Thyroid gland (tissue), 4 donors: ENCODE measurements around the gene CCDC178. TPM values are rescaled to one million over a fixed set of nuclear protein-coding genes. Genes with fewer than 3 reads are reported as not detected.

Experiments
- DNase-seq, 2 donors: peaks; one replicate each; pipeline ENCODE4 v3.0.0-alpha.2; 2019
- H3K27ac ChIP-seq, 3 donors: fragments of 200-600 bp; sonication (generic); 1 replicate in 2 of 3; 2 replicates in 1 of 3; pipeline ENCODE4 v1.5.1; 2016 to 2019; ENCODE audit warnings: mild to moderate bottlenecking in 1 of 3, moderate library complexity in 1 of 3
- H3K27me3 ChIP-seq: fragments of 200-600 bp; sonication (generic); one replicate; pipeline ENCODE4 v1.5.1; 2019
- H3K36me3 ChIP-seq, 2 donors: fragments of 200-600 bp; sonication (generic); one replicate each; pipeline ENCODE4 v1.5.1; 2016 to 2019
- H3K4me1 ChIP-seq, 2 donors: fragments of 200-600 bp; sonication (generic); one replicate each; pipeline ENCODE4 v1.5.1; 2017 to 2019
- H3K4me3 ChIP-seq, 3 donors: fragments of 200-600 bp; sonication (generic); replicated peaks in 1 of 3; 1 replicate in 2 of 3; 2 replicates in 1 of 3; pipeline ENCODE4 v1.5.1; 2016; ENCODE audit warnings: mild to moderate bottlenecking in 1 of 3
- H3K9me3 ChIP-seq: fragments of 200-600 bp; sonication (generic); one replicate; pipeline ENCODE4 v1.5.1; 2017
- CTCF ChIP-seq, 6 experiments: fragments of 200-600 bp in 3 of 6; fragments of 450-650 bp in 3 of 6; sonication (generic) in 3 of 6; IDR thresholded peaks; one replicate each; pipeline ENCODE4 v1.5.1; 2016 to 2019; ENCODE audit warnings: antibody characterized with exemption in 6 of 6, mild to moderate bottlenecking in 2 of 6, inconsistent platforms in 1 of 6, moderate library complexity in 1 of 6
- POLR2A ChIP-seq, 2 donors: fragments of 450-650 bp; IDR thresholded peaks; one replicate each; pipeline ENCODE4 v1.6.1; 2017; ENCODE audit warnings: antibody characterized with exemption in 2 of 2, mild to moderate bottlenecking in 2 of 2, moderate library complexity in 1 of 2
- WGBS, 2 donors: methylation state at CpG; one replicate each; pipeline ENCODE4 v1.1.5; 2017; 5-methylcytosine and 5-hydroxymethylcytosine counted together
- intact Hi-C: fragments of 100-400 bp; cut with DNase I; formaldehyde crosslinking; loops from one replicate; pipeline ENCODE4 v1.15.1; 2023
- total RNA-seq, 4 donors: library from RNA; depleted of rRNA; stranded (reverse); fragments of >200 nt; gene quantifications; one replicate each; pipeline ENCODE4 v1.2.3, GENCODE V29; 2016

Gene CCDC178
- total RNA-seq, 4 donors from 2014 or later: 1.4 to 3.1 (median 1.7) TPM; not detected in 1

- no peak for TF ChIP-seq CTCF (IDR thresholded peaks at IDR 0.05)
- TF ChIP-seq POLR2A (IDR thresholded peaks at IDR 0.05): no peak
- no peaks in the 10 kb centered on the region for H3K27me3 ChIP-seq
- intact Hi-C loops: no loop called here
- no peaks in the 10 kb centered on the region for H3K4me1 ChIP-seq
- DNase-seq: no peak
- H3K4me3 ChIP-seq: no peak overlapping the region
- no peaks in the 10 kb centered on the region for H3K9me3 ChIP-seq
- H3K27ac ChIP-seq: no peak overlapping the region
- WGBS, 2 donors: 77 to 92% methylated on average over 1 of the region's 1 CpG
- no peaks in the 10 kb centered on the region for H3K36me3 ChIP-seq
Observed at GRCh38 chr18:33307520-33307919, 133.0 kb downstream of the CCDC178 start.

GRCh38 chr18:33304277-33304676 lies 136.2 kb downstream of the CCDC178 start:
- Histone ChIP-seq H3K27me3 (no peaks in the 10 kb centered on the region), H3K4me3 (no peak overlapping the region), H3K9me3 (no peaks in the 10 kb centered on the region), H3K4me1 (no peaks in the 10 kb centered on the region), H3K27ac (no peak overlapping the region), H3K36me3 (no peaks in the 10 kb centered on the region)
- intact Hi-C loops: no loop called here
- 86 to 88% methylated on average over 3 of the region's 3 CpGs for WGBS, 2 donors
- TF ChIP-seq CTCF (IDR thresholded peaks at IDR 0.05): no peak
- no peak for TF ChIP-seq POLR2A (IDR thresholded peaks at IDR 0.05)
- DNase-seq: no peak

- no peak for DNase-seq
- H3K36me3 ChIP-seq: no peaks in the 10 kb centered on the region
- no peak overlapping the region for H3K4me3 ChIP-seq
- WGBS, 2 donors: 52 to 58% methylated on average over 1 of the region's 1 CpG
- TF ChIP-seq POLR2A (IDR thresholded peaks at IDR 0.05) (no peak), CTCF (IDR thresholded peaks at IDR 0.05) (no peak)
- H3K27me3 ChIP-seq: no peaks in the 10 kb centered on the region
- intact Hi-C loops: no loop called here
- H3K27ac ChIP-seq: no peak overlapping the region
- no peaks in the 10 kb centered on the region for H3K9me3 ChIP-seq
- no peaks in the 10 kb centered on the region for H3K4me1 ChIP-seq
Observed at GRCh38 chr18:33291539-33291938, 149.0 kb downstream of the CCDC178 start.

GRCh38 chr18:33288082-33288716 lies 152.3 kb downstream of the CCDC178 start:
- Histone ChIP-seq H3K4me1 (no peaks in the 10 kb centered on the region), H3K27me3 (no peaks in the 10 kb centered on the region), H3K36me3 (no peaks in the 10 kb centered on the region), H3K9me3 (no peaks in the 10 kb centered on the region), H3K27ac (no peak overlapping the region), H3K4me3 (no peak overlapping the region)
- WGBS, 2 donors: 93 to 95% methylated on average over 3 of the region's 3 CpGs
- no peak for TF ChIP-seq POLR2A (IDR thresholded peaks at IDR 0.05)
- no peak for TF ChIP-seq CTCF (IDR thresholded peaks at IDR 0.05)
- DNase-seq: no peak
- intact Hi-C loops: no loop called here

- H3K27ac ChIP-seq: no peak overlapping the region
- H3K36me3 ChIP-seq: no peaks in the 10 kb centered on the region
- DNase-seq: peak in 1 of 2 donors; percentile 3
- H3K9me3 ChIP-seq: no peaks in the 10 kb centered on the region
- no peaks in the 10 kb centered on the region for H3K27me3 ChIP-seq
- no peak overlapping the region for H3K4me3 ChIP-seq
- TF ChIP-seq POLR2A (IDR thresholded peaks at IDR 0.05) (no peak), CTCF (IDR thresholded peaks at IDR 0.05) (no peak)
- WGBS, 2 donors: 82 to 88% methylated on average over 3 to 6 of the region's 6 CpGs
- no peaks in the 10 kb centered on the region for H3K4me1 ChIP-seq
- intact Hi-C loops: no loop called here
Observed at GRCh38 chr18:33282709-33283333, 157.7 kb downstream of the CCDC178 start.
